GM18519 (cell line): ENCODE data around the gene VMAC.
"Not testable (repeated sequence)": the region's sequence is repeated elsewhere in the genome, so short reads cannot be mapped to it uniquely, and the experiment has no call there.

Experiments used
- ATAC-seq: cut with Tn5 transposase; IDR thresholded peaks from one replicate; pipeline ENCODE4 v1.9.1; 2021; ENCODE audit warnings: mild to moderate bottlenecking, moderate library complexity; ENCODE audit not compliant: unreplicated experiment, low FRiP score

Gene VMAC

DNA sequence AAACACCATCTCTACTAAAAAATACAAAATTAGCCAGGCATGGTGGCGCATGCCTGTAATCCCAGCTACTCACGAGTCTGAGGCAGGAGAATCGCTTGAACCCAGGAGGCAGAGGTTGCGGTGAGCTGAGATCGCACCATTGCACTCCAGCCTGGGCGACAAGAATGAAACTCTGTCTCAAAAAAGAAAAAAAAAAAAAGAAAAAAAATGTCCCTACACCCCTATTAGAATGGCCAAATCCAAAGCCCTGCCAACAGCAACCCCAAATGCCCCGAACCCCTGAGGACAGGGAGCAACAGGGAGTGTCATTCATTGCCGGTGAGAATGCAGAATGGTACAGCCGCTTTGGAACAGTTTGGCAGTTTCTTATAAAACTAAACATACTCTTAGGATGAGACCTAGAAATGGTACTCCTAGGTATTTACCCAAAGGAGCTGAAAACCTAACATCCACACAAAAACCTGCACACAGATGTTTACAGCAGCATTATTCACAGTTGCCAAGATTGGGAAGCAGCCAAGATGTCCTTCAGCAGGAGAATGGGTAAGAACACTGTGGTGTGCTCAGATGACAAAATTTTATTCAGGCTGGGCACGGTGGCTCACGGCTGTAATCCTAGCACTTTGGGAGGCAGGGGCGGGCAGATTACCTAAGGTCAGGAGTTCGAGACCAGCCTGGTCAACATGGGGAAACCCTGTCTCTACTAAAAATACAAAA lies 21.4 kb upstream of the VMAC start:
- not testable (repeated sequence) for ATAC-seq

DNA sequence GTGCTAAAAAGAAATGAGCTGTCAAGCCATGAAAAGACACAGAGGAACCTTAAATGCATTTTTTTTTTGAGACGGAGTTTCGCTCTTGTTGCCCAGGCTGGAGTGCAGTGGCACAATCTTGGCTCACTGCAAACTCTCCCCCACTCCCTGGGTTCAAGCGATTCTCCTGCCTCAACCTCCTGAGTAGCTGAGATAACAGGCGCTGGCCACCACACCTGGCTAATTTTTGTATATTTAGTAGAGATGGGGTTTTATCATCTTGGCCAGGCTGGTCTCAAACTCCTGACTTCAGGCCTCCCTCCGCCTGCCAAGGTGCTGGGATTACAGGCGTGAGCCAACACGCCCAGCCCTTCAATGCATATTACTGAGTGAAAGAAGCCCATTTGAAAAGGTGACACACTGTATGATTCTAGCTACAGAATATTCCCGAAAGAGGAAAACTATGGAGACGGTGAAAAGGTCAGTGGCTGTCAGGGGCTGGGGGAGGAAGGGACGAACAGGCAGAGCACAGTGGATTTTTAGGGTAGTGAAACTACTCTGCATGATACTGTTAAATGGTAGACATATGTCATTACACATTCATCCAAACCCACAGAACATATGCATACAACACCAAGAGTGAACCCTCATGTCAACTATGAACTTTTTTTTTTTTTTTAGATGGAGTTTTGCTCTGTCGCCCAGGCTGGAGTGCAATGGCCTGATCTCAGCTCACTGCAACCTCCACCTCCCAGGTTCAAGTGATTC lies 20.4 kb upstream of the VMAC start:
- not testable (repeated sequence) for ATAC-seq

DNA sequence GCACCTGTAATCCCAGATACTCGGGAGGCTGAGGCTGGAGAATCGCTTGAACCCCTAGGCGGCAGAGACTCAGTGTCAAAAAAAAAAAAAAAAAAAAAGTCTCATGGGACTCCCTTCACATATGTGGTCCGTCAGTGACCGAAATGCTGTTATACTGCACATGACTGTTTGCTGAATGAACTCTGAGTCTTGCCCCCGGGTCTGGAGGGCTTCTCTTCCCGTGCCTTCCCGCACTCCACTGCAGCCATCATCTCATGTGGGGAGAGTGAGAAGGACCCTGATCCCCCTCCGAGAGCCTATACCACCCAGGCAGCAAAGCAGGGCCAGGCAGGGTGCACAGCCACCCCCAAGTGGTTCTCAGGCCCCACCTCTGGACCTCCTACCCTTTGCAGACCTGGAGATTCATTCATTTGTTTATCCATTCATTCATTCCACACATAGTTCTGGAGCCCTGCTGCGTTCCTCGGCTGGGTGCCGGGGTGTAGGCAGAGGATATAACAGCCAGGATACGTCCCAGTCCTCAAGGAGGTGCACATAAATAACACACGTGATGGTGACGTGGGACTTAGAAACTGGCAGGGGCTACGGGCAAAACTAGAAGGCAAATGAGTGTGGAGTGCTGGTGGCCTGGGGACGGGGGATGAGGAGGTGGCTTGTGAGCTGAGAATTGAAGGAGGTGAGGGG lies 15.2 kb upstream of the VMAC start:
- ATAC-seq: no peak

DNA sequence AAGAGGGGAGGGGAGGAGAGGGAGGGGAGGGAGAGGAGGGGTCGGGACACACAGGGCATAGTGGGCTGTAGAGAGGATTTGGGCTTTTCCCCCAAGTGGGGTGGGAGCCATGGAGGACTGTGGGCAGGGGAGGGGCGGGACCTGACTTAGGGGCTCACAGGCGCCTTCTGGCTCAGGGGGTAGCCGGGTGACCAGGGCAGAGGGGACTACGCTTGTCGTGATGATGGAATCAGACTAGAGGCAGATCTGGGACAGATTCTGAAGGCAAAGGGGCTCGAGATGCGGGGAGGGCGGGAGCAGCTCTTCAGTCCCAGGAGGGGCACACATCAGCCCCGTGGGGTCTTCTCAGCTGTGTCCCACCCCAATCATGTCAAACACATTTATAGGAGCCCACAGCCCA lies 14.6 kb upstream of the VMAC start:
- no peak for ATAC-seq

DNA sequence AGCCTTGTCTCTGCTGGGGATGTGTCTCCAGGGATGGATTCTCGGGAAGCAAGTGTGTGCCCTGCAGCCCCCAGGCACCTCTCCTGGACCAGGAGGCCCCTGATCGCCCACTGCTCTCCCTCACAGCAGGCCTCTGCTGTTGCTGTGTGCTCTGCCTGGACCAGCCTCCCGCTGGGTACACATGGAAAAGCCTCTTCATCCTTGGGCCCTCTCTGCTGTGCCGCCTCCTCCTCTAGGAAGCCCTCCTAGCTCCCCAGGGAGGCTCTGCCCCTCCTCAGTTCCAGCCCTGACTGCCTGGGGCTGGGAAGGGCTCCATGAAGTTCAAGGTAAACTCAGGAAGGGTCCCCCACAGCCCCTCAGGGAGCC lies 13.1 kb upstream of the VMAC start:
- ATAC-seq: no peak

DNA sequence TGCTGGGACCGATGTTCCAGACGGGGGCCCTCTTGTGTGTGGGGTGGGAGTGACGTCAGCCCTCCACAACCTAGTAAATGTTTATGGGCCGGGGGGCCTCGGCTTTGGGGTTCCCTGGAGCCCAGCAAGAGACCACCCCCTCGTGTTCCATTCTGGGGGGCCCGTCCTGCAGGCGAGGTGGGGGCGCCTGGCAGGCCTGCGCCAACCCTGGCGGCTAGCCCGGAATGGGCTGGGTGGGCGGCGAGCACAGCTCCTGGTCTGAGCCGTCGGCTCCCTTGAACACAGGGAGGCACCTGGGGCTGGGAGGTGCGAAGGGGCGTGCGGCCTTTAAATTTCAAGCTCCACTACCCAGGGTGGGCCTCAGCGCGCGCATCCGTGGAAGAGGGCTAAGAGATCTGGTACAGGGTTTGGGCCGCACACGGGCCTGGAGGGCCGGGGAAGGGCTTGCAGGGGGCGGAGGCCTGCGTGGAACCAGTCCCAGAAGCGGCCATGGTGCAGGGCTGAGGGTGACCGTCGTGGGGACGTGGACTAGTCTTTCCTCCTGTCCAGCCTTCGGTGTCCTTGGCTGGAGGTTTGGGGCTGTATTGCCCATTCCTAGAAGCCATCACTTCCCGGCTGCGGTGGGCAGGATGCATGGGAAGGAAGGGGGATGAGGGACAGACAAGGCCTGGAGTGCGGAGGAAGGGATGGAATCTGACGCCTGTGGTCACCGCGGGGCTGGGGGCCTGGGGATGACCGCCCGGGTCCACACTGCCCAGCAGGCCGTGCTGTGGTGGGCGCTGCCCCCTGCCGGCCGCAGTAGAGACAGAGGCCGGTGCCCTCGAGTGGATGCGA lies 12.5 kb upstream of the VMAC start:
- ATAC-seq: no peak

DNA sequence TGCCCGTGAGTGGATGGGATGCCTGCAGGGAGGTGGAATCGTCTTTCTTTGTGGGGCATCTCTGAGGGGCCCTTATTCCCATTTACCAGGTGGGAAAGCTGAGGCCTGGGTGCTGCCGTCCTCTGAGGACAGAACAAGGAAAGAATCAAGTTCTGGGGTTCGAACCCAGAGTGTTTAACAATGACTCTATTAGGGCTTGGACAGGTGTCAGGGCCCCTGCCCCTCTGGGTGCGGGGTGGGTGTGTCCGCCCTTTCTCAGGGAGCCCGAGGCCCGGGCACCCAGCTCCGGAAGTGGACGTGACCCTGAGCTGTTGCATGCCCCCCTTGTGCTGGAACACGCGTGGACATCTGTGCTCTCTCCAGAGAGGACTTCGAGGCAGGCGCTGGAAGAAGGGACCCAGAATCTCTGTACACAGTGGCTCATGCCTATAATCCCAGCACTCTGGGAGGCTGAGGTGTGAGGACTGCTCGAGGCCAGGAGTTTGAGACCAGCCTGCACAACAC lies 11.8 kb upstream of the VMAC start:
- no peak for ATAC-seq

DNA sequence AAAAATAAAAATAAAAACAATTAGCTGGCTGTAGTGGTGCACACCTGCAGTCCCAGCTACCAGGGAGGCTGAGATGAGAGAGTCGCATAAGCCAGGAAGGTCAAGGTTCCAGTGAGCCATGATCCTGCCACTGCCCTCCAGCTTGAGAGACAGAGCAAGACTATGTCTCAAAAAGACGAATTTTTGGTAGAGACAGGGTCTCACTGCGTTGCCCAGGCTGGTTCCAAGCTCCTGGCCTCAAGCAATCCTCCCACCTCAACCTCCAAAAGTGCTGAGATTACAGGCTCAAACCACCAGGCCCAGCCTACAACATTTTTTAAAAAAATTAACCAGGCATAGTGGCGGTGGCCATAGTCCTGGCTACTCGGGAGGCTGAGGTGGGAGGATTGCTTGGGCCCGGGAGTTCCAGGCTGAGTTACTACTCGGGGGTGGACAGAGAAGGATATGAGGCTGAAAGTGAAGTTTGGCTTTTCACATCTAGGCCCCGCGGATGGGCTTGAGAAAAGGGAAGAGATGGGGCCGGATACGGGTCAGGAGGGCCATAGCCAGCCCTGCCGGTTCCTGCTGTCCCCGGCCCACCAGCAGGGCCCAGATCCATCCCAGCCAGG lies 11.3 kb upstream of the VMAC start:
- no peak for ATAC-seq

DNA sequence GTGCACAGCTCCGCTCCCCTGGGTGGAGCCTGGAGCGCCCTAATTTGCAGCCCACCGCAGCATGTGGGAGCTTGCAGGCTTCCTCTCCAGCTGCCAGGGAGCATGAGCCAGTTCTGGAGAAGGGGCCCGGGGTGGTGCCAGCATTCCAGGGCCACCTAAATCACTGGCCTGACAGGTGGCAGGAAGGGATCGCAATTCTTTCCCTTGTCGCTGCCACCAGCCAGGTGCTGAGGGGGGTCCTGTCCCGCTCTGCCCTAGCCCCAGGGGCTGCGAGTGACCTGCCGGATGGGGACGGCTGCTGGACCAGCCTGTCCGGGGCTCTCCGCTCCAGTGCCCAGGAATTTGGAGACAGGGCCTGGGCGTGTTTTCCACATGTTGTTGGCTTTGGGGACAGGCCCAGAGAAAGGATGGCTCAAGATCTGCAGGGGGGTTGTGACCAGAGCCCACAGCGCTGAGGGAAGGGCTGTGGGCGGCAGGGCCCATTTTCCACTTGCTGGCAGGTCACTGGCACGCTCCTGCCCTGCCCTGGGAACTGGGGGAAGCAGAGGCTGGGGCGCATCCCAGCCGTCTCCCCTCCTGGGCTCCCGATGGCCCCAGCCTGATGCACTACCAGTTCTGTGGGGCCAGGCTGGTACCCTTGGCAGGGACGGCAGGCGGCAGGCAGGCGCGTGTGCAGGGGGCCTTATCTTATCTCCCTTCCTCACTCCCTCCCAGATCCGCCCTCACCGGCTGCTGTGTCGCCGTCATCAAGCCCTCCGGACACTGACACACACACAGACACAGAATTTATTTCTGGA lies 10.6 kb upstream of the VMAC start:
- ATAC-seq: no peak

DNA sequence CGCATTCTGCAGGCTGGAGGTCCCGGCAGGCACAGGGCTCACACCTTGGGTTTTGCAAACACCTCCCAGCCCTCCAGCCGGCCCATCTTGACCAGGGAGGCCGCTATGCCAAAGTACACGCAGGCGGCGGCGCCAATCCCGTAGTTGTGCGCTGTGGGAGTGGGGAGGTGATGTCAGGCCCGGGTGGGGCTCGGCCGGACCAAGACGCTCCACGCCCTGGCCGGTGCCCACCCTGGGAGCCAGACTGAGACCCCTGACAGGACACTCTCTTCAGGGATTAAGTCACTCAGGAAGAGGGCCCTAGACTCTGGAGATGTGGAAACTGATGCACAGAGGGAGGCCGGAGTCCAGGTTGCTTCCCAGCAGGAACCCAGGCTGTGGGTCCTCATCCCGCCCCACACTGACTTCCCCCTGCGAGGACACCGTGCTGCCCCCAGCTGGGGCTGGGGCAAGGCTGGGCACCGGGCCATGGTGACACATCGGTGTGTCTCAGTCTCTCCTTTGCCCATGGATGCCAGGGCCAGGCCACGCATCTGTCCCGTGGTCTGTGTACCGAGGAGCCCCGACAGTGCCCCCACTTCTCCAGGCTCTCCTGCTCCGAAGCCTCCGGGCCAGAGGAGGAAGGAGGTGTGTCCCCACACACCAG lies 9.8 kb upstream of the VMAC start:
- ATAC-seq: no peak

DNA sequence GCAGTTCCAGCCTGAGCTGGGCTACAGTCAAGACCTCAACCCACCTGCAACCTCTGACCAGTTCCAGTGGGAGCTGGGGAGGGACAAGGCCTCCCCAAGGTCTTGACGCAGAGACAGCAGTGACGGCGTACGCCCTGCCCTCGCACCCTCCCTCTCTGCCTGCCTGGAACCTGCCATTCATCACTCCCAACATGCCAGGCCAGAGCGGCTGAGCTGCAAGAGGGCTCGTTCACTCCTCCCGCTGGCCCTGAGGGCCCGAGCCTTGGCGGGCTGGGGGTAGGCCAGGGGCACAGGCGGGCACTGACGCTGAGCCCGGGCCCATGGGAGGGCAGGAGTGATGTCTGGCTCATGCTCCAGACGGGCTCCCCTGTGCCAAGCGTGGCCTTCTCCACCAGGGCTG lies 9.3 kb upstream of the VMAC start:
- ATAC-seq: no peak

DNA sequence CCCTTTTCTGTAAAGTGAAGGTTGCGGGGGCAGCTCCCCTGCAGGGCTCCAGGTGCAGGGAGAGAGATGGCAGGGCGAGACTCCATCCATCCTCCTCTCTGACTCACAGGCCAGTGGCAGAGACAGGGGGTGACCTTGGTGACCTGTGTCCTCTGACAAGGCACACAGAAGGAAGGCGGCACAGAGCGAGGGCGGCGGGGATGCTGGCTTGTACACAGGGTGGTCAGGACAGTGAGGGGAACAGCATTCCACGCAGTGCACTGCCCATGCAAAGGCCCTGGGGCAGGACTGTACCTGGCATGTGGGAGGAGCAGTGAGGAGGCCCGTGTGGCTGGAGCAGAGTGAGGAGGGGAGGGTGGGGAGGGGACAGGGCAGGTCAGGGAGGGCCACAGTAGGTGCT lies 8.8 kb upstream of the VMAC start:
- no peak for ATAC-seq

DNA sequence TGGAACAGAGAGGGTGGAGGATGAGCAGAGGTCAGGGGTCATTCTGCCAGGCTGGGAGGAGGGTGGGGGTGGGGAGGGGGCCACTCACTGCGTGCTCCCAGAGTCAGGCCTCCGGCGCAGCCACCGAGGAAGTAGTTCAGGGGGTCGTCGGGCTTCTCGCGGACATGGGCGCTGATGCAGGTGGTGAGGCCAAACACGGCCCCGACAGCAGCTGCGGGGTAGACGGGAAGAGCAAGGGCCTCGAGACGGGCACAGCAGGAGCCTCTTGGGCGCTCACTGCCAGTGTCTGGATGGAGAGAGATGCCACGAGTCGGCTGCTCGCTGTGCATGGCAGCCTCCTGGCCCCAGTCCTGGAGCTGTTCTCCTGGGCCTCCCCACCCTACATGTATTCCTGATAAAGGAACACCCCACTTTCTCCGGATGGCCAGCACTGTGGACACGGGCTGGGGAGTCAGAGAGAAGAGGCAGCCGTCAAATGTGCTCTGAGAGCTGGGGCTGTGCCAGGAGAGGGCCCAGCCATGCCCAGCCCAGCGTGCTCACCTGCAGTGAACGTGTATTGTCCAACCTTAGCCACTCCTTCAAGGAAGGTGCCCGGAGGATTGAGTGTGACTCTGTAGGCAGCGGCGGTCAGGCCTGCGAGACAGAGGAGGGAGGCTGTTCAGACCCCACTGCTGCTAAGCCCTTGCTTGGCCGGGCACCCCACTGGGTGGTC lies 8.2 kb upstream of the VMAC start:
- no peak for ATAC-seq

DNA sequence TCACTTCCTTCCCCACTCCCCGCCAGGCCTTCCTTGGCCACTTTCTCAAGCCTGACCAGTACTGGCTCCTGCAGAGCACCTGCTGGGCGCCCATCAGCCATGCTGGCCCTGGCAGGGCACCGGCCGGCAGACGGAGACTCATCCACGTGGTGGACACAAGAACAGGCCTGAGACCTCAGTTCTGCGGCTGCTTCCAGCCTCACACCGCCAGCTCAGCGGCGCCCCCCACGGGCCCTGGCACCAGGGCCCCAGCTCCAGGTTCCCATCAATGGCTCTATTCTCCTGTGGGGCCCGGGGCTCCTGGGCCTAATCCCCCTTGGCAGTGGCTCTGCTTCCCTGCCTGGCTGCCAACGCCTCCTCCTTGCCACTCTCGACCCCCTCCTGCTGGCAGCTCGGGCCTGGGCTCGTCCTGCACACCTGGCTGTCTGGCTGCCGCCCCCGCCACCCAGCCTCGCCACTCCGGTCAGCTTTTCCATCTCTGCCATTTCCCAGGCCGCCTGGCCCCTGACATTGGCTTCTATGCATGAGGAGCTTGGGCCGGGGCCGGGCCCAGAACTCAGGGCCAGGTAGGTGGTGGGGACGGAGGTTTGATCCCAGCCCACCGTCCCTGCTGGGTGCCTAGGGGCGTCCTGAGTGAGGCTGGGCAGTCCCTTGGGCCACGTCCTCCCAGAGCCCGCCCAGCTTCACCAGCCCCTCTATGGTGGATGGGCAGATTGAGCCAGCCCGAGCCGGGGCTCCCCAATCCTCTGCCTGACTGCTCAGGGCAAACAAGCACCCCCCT lies 7.3 kb upstream of the VMAC start:
- no peak for ATAC-seq

DNA sequence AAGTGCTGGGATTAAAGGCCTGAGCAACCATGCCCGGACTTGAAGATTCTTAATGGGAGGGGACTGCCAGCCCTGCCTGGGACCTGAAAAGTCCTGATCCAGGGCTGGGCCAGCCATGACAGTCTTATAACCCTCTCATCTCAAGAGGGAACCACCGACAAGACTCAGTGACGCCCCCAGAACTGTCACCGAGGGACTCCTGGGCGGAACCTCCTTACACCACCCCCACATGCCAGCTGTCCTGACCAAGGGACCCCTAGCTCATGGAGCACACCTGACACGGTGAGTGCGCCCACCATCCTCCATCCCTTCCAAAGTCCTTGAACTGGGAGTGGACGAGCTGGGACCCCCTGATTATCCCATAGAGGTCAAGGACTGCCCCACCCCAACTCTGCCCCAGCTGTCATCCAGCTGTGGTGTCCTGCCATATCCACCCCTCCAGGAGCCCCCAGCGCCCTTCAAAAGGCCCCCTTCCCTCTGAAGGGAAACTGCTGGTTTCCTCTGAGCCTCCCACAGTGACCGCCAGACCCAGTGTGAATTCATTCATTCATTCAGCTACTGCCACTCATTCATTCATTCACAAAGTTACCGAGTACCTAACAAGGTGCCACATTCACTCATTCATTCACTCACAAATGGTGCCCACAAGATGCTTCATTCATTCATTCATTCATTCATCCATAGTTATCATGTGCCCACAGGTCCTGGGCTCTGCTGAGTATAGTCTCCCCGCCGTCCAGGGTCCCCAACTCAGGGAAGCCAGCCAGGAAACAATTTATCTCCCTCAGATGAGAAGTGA lies 4.7 kb upstream of the VMAC start:
- no peak for ATAC-seq

DNA sequence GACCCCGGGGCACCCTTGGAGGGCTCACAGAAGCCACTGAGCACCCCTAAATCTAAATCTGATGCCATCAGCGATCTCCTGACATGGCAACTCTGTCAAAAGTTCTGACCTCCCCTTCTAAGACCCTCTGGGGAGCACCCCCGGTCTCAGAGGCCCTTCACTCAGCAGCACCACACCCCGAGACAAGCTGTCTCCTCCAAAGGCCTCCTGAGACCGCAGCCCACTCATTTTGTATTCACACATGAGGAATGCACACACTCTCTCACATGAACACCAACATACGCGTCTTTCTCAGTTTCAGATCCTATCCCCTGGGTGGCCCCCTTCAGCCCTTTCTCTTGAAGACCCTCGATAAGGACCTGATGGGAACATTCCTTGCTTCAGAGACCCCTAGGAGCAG lies 3.7 kb upstream of the VMAC start:
- ATAC-seq: no peak
